ENCODE measurements around the gene WBP1.

The WBP1 gene

DNA sequence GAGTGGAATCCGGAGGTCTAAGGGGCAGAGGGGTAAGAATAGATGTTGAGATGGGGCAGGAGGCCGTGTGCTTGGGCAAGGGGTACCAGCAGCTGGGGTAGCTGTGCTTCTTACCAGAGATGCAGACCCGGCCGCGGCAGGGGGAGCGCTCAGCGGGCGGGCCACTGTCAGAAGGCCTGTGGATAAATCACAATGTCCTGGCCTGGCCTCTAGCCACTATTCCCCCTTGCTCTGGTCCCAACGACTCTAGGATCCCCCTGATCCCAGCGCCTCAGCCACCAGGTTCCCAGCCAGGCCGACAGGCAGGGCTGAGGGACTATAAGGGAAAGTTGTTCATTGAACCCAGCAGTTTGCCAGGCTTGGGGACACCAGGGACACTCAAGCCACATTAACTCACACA lies 27.7 kb upstream of the WBP1 start:
- no peaks in the 10 kb centered on the region for H3K9me3 ChIP-seq (ENCODE audit: insufficient read depth, low read depth, low read length)
- no peak overlapping the region for H2AFZ ChIP-seq (ENCODE audit: low read length)
- H3K4me1 ChIP-seq (ENCODE audit: insufficient read depth, low read length, poor library complexity, severe bottlenecking) = no peaks in the 10 kb centered on the region
- H3K9ac ChIP-seq (ENCODE audit: low read depth, low read length, poor library complexity, severe bottlenecking) = no peak overlapping the region
- H3K9me2 ChIP-seq (replicated peaks; ENCODE audit: low read depth, low read length) = no peaks in the 10 kb centered on the region
- no peaks in the 10 kb centered on the region for H4K20me1 ChIP-seq (ENCODE audit: insufficient read depth, low read length, poor library complexity, severe bottlenecking)
- no peak overlapping the region for H3K4me2 ChIP-seq (ENCODE audit: low read depth, low read length, poor library complexity, severe bottlenecking)
- H3K79me2 ChIP-seq (ENCODE audit: insufficient read depth, low read length) = no peaks in the 10 kb centered on the region
- H3K27me3 ChIP-seq (ENCODE audit: insufficient read depth, low read length, poor library complexity, severe bottlenecking) = no peaks in the 10 kb centered on the region
- no peak overlapping the region for H3K4me3 ChIP-seq (ENCODE audit: low read length, poor library complexity, severe bottlenecking)
- H3F3A ChIP-seq (ENCODE audit: low read depth) = no peaks in the 10 kb centered on the region
- TF ChIP-seq, protein P1, sequence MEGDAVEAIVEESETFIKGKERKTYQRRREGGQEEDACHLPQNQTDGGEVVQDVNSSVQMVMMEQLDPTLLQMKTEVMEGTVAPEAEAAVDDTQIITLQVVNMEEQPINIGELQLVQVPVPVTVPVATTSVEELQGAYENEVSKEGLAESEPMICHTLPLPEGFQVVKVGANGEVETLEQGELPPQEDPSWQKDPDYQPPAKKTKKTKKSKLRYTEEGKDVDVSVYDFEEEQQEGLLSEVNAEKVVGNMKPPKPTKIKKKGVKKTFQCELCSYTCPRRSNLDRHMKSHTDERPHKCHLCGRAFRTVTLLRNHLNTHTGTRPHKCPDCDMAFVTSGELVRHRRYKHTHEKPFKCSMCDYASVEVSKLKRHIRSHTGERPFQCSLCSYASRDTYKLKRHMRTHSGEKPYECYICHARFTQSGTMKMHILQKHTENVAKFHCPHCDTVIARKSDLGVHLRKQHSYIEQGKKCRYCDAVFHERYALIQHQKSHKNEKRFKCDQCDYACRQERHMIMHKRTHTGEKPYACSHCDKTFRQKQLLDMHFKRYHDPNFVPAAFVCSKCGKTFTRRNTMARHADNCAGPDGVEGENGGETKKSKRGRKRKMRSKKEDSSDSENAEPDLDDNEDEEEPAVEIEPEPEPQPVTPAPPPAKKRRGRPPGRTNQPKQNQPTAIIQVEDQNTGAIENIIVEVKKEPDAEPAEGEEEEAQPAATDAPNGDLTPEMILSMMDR (conservative IDR thresholded peaks at IDR 0.05; ENCODE audit: low read length) = no peak
- no peak for TF ChIP-seq EZH2phosphoT487 (IDR thresholded peaks at IDR 0.05; ENCODE audit: borderline replicate concordance)
- H3K36me3 ChIP-seq (ENCODE audit: insufficient read depth, low read length) = no peaks in the 10 kb centered on the region; the same call in 1 of the 2 replicates

- Histone ChIP-seq H4K20me1 (ENCODE audit: insufficient read depth, low read length, poor library complexity, severe bottlenecking) (peaks cover 2% of the 10 kb centered on the region), H3K4me2 (ENCODE audit: low read depth, low read length, poor library complexity, severe bottlenecking) (peak overlapping the region; percentile 99), H3F3A (ENCODE audit: low read depth) (no peaks in the 10 kb centered on the region), H3K4me3 (ENCODE audit: low read length, poor library complexity, severe bottlenecking) (no peak overlapping the region), H3K9ac (ENCODE audit: low read depth, low read length, poor library complexity, severe bottlenecking) (no peak overlapping the region), H3K9me3 (ENCODE audit: insufficient read depth, low read depth, low read length) (no peaks in the 10 kb centered on the region), H2AFZ (ENCODE audit: low read length) (no peak overlapping the region), H3K79me2 (ENCODE audit: insufficient read depth, low read length) (peaks cover 24% of the 10 kb centered on the region; the same call in 1 of the 2 replicates), H3K27me3 (ENCODE audit: insufficient read depth, low read length, poor library complexity, severe bottlenecking) (no peaks in the 10 kb centered on the region), H3K4me1 (ENCODE audit: insufficient read depth, low read length, poor library complexity, severe bottlenecking) (peaks cover 39% of the 10 kb centered on the region), H3K9me2 (replicated peaks; ENCODE audit: low read depth, low read length) (no peaks in the 10 kb centered on the region), H3K36me3 (ENCODE audit: insufficient read depth, low read length) (no peaks in the 10 kb centered on the region)
- TF ChIP-seq, protein P1 (conservative IDR thresholded peaks at IDR 0.05; ENCODE audit: low read length) = no peak
- no peak for TF ChIP-seq EZH2phosphoT487 (IDR thresholded peaks at IDR 0.05; ENCODE audit: borderline replicate concordance)
Measured at GRCh38 chr2:74436111-74436805, 22.0 kb upstream of the WBP1 start.

DNA sequence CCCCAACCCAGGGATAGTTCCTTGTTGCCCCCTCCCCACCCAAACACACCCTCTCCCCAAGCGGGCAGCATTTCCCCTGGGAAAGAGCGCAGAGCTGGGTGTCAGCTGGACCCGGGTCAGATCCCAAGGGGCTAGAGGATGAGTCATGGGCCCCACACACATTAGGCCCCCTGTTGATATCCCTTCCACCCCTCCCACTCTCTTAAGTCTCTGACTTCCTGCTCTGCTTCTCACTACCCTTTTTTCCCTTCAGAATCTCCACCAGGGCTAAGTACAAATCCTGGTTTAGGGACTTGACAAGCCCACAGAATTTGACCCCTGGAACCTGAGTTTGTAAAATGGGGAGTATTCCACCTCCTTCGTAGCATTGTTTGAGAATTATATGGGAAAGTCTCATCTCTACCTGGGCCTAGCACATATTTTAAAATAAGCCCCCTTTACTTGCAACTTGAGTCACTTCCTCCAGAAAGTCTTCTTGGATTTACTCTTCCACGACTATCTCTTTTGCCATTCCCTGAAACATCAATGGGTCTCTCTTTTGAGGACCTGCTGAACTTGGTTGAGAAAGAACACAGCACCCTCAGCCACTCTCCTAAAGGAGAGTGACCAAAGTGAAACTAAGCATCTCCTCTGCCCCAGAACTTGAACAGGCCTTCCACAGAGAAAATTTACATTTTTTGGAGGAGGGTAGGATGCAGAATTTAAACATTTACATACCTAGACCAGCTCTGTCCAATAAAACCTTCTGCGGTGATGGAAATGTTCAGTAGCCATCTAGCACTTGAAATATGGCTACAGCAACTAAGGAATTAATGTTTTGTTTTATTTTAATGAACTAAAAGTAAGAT lies 21.2 kb upstream of the WBP1 start:
- peak overlapping the region; percentile 14 for H3K9ac ChIP-seq (ENCODE audit: low read depth, low read length, poor library complexity, severe bottlenecking)

More for the DNA sequence above, 21.2 kb upstream of the WBP1 start:
- Histone ChIP-seq H3K4me3 (ENCODE audit: low read length, poor library complexity, severe bottlenecking) (peak overlapping the region; percentile 80), H3K9me3 (ENCODE audit: insufficient read depth, low read depth, low read length) (no peaks in the 10 kb centered on the region), H4K20me1 (ENCODE audit: insufficient read depth, low read length, poor library complexity, severe bottlenecking) (peaks cover 2% of the 10 kb centered on the region), H3K4me2 (ENCODE audit: low read depth, low read length, poor library complexity, severe bottlenecking) (peak overlapping the region; percentile 99), H2AFZ (ENCODE audit: low read length) (no peak overlapping the region), H3K9me2 (replicated peaks; ENCODE audit: low read depth, low read length) (no peaks in the 10 kb centered on the region), H3K27me3 (ENCODE audit: insufficient read depth, low read length, poor library complexity, severe bottlenecking) (no peaks in the 10 kb centered on the region), H3K36me3 (ENCODE audit: insufficient read depth, low read length) (no peaks in the 10 kb centered on the region), H3K4me1 (ENCODE audit: insufficient read depth, low read length, poor library complexity, severe bottlenecking) (peaks cover 39% of the 10 kb centered on the region), H3F3A (ENCODE audit: low read depth) (no peaks in the 10 kb centered on the region), H3K79me2 (ENCODE audit: insufficient read depth, low read length) (peaks cover 24% of the 10 kb centered on the region; the same call in 1 of the 2 replicates)
- TF ChIP-seq, protein P1 (conservative IDR thresholded peaks at IDR 0.05; ENCODE audit: low read length) = no peak
- TF ChIP-seq EZH2phosphoT487 (IDR thresholded peaks at IDR 0.05; ENCODE audit: borderline replicate concordance) = no peak
